Hepatocyte (in vitro differentiated cells): ENCODE results near the gene TNP2.

Experiments used
- EZH2 ChIP-seq: fragments of 200-600 bp; sonication (generic); IDR thresholded peaks from 2 replicates; pipeline ENCODE4 v1.6.1; 2016; ENCODE audit warnings: antibody characterized with exemption, mild to moderate bottlenecking, borderline replicate concordance
- EZH2phosphoT487 ChIP-seq: fragments of 200-600 bp; sonication (generic); IDR thresholded peaks from one replicate; pipeline ENCODE4 v1.6.1; 2018; ENCODE audit warnings: antibody characterized with exemption, mild to moderate bottlenecking, low read depth, moderate library complexity; ENCODE audit not compliant: unreplicated experiment, severe bottlenecking
- TF ChIP-seq, protein P1 (sequence below): fragments of 200-600 bp; sonication (generic); IDR thresholded peaks from 2 replicates; pipeline ENCODE4 v1.5.1; 2016; ENCODE audit warnings: antibody characterized with exemption, mild to moderate bottlenecking; ENCODE audit not compliant: poor library complexity

DNA sequence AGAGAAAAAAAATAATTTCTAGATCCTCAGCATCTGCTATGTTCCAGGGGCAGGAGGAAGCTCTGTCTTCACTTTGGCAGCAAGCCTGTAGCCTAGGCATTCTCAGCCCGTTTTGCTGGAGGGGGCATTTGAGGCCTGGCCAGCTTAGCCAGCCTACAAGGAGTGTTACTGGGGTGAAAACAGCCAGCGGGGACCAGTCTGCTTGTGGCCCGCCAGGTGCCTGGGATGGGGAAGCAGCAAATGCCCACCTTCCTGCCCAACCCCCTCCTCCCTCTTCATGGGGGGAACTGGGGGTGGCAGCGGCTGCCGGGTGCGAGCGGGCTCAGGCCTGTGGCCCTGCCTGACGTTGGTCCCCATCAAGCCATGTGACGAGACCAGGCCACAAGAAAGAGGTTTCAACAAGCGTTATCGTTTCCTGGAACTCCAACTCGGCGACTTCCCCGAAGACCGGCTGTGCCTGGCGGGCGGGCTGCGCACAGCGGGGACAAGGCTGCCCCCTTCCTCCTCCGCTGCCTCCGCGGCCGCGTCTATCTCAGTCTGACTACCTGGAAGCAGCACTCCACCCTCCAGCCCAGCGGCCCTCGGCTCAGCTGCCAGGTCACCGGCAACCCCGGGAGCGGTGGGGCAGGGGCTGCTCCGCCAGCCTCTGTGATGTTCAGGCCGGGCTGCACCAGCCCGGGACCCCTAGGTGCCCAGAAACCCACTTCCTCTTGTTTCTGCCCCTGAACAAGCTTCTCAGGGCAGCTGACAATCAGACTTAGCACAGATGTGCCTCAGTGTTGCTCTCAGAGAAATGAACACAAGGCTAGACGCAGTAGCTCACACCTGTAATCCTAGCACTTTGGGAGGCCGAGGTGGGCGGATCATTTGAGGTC, 36.0 kb downstream of the TNP2 start:
- TF ChIP-seq, protein P1, sequence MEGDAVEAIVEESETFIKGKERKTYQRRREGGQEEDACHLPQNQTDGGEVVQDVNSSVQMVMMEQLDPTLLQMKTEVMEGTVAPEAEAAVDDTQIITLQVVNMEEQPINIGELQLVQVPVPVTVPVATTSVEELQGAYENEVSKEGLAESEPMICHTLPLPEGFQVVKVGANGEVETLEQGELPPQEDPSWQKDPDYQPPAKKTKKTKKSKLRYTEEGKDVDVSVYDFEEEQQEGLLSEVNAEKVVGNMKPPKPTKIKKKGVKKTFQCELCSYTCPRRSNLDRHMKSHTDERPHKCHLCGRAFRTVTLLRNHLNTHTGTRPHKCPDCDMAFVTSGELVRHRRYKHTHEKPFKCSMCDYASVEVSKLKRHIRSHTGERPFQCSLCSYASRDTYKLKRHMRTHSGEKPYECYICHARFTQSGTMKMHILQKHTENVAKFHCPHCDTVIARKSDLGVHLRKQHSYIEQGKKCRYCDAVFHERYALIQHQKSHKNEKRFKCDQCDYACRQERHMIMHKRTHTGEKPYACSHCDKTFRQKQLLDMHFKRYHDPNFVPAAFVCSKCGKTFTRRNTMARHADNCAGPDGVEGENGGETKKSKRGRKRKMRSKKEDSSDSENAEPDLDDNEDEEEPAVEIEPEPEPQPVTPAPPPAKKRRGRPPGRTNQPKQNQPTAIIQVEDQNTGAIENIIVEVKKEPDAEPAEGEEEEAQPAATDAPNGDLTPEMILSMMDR = no peak
- TF ChIP-seq EZH2phosphoT487 = no peak
- no peak for TF ChIP-seq EZH2
